Ishikawa (cell line): ENCODE measurements around the gene MRAP.

ENCODE experiments used
- CEBPB ChIP-seq: IDR thresholded peaks from 2 replicates; pipeline ENCODE4 v1.6.1; 2012
- CREB1 ChIP-seq: IDR thresholded peaks from 2 replicates; pipeline ENCODE4 v1.6.1; 2012; ENCODE audit warnings: low read depth
- EGR1 ChIP-seq: IDR thresholded peaks from 2 replicates; pipeline ENCODE4 v1.6.1; 2012
- EP300 ChIP-seq: IDR thresholded peaks from 2 replicates; pipeline ENCODE4 v1.6.1; 2012; ENCODE audit warnings: borderline replicate concordance
- FOXM1 ChIP-seq: IDR thresholded peaks from 2 replicates; pipeline ENCODE4 v1.6.1; 2012; ENCODE audit warnings: low read depth, borderline replicate concordance
- NFIC ChIP-seq: IDR thresholded peaks from 2 replicates; pipeline ENCODE4 v1.6.1; 2012
- RAD21 ChIP-seq: IDR thresholded peaks from 2 replicates; pipeline ENCODE4 v1.6.1; 2012; ENCODE audit warnings: low read depth
- TAF1 ChIP-seq: IDR thresholded peaks from 2 replicates; pipeline ENCODE4 v1.6.1; 2012; ENCODE audit warnings: low read depth, mild to moderate bottlenecking
- TCF12 ChIP-seq: IDR thresholded peaks from 2 replicates; pipeline ENCODE4 v1.6.1; 2012; ENCODE audit warnings: low read depth
- TEAD4 ChIP-seq: IDR thresholded peaks from 2 replicates; pipeline ENCODE4 v1.6.1; 2012
- YY1 ChIP-seq: IDR thresholded peaks from 2 replicates; pipeline ENCODE4 v1.6.1; 2012; ENCODE audit warnings: low read depth
- ZBTB7A ChIP-seq: IDR thresholded peaks from 2 replicates; pipeline ENCODE4 v1.6.1; 2012; ENCODE audit warnings: low read depth
- TF ChIP-seq, protein P1 (sequence below): IDR thresholded peaks from 2 replicates; pipeline ENCODE4 v1.6.1; 2012; ENCODE audit warnings: low read depth, mild to moderate bottlenecking
- TF ChIP-seq, protein P2 (sequence below): IDR thresholded peaks from 2 replicates; pipeline ENCODE4 v1.6.1; 2012
- TF ChIP-seq, protein P3 (sequence below): IDR thresholded peaks from 2 replicates; pipeline ENCODE4 v1.6.1; 2012

MRAP gene

DNA sequence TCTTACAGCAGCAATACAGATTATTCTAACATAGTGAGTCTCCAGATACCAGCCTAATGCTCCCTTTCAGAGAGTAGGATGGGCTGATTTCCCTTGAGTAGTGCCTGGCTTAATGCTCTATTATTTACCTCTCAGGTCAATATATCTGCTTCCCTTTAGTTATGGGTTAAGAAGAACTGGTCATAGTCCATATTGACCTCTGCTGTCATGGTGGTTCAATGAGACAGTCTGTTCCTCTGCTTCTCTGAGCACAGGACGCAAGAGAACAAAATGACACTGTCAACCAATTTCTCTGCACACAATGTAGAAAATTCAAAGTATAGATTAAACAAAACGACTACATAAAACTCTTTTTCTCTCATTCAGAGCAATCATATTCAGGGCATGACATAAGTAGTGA is 2.9 kb downstream of the MRAP start:
- TF ChIP-seq TEAD4 (no peak), NFIC (no peak), YY1 (no peak), CREB1 (no peak), CEBPB (no peak), FOXM1 (no peak), EGR1 (no peak), TCF12 (no peak), ZBTB7A (no peak), RAD21 (no peak), EP300 (no peak), TAF1 (no peak)
- TF ChIP-seq, protein P1, sequence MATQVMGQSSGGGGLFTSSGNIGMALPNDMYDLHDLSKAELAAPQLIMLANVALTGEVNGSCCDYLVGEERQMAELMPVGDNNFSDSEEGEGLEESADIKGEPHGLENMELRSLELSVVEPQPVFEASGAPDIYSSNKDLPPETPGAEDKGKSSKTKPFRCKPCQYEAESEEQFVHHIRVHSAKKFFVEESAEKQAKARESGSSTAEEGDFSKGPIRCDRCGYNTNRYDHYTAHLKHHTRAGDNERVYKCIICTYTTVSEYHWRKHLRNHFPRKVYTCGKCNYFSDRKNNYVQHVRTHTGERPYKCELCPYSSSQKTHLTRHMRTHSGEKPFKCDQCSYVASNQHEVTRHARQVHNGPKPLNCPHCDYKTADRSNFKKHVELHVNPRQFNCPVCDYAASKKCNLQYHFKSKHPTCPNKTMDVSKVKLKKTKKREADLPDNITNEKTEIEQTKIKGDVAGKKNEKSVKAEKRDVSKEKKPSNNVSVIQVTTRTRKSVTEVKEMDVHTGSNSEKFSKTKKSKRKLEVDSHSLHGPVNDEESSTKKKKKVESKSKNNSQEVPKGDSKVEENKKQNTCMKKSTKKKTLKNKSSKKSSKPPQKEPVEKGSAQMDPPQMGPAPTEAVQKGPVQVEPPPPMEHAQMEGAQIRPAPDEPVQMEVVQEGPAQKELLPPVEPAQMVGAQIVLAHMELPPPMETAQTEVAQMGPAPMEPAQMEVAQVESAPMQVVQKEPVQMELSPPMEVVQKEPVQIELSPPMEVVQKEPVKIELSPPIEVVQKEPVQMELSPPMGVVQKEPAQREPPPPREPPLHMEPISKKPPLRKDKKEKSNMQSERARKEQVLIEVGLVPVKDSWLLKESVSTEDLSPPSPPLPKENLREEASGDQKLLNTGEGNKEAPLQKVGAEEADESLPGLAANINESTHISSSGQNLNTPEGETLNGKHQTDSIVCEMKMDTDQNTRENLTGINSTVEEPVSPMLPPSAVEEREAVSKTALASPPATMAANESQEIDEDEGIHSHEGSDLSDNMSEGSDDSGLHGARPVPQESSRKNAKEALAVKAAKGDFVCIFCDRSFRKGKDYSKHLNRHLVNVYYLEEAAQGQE = no peak
- TF ChIP-seq, protein P2, sequence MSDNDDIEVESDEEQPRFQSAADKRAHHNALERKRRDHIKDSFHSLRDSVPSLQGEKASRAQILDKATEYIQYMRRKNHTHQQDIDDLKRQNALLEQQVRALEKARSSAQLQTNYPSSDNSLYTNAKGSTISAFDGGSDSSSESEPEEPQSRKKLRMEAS = no peak
- TF ChIP-seq, protein P3, sequence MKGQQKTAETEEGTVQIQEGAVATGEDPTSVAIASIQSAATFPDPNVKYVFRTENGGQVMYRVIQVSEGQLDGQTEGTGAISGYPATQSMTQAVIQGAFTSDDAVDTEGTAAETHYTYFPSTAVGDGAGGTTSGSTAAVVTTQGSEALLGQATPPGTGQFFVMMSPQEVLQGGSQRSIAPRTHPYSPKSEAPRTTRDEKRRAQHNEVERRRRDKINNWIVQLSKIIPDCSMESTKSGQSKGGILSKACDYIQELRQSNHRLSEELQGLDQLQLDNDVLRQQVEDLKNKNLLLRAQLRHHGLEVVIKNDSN = no peak

DNA sequence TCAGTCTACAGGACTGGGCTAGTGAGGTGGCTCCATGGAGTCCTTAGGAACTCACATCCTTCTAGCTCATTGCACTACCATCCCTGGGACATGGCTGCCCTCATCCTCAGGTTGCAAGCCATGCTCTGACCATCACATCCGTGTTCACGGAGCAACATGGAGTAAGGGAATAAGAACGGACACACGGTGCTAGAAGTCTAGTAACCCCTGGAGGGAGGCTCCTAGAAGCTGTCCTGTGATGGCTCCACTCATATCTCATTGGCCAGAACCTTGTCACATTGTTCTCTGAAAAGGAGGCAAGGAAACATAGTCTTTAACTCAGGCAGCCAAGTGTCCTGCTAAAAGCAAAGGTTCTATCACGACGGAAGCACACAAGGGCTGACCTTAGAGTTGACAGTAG is 3.9 kb downstream of the MRAP start:
- TF ChIP-seq TEAD4 (no peak), CEBPB (no peak), RAD21 (no peak), TAF1 (no peak), FOXM1 (no peak)
- TF ChIP-seq, protein P2 = no peak

DNA sequence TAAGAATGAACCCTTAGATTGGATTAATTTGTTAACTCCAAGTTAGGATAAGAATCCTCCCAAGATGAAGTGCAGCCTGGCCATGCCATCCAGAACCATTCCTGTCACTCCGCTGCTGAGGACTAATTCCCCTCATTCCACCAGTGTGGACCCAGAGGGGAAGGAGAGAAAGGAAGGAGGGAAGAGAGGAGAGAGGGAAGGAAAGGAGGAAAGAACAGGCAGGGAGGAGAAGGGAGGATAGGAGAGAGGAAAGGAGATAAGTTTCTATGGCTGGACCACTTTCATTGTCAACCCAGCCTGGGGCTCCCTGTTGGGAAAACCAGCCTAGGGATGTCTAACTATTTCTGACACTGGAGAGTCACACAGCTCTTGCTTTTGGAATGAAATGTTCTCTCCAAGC is 4.7 kb downstream of the MRAP start:
- TF ChIP-seq TAF1 (no peak), RAD21 (no peak), YY1 (no peak), ZBTB7A (no peak), TEAD4 (no peak), EGR1 (no peak), CEBPB (no peak), EP300 (no peak), NFIC (no peak), CREB1 (no peak), FOXM1 (no peak), TCF12 (no peak)
- TF ChIP-seq, protein P3 = no peak
- TF ChIP-seq, protein P2 = no peak
- TF ChIP-seq, protein P1 = no peak

DNA sequence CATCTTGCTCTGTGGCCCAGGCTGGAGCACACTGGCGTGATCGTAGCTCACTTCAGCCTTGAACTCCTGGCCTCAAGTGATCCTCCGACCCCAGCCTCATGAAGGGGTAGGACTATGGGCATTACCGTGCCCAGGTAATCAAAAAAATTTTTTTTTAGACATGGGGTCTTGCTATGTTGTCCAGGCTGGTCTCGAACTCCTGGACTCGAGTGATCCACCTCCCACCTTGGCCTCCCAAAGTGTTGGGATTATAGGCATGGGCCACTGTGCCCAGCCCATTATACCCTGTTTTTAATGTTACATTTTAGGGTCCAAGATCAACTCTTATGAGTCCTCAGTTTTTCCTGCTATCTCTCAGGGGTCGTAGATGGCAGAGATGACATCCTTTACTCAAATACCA is 6.3 kb downstream of the MRAP start:
- TF ChIP-seq RAD21 = no peak
- TF ChIP-seq NFIC = no peak
- TF ChIP-seq TCF12 = no peak
- TF ChIP-seq YY1 = no peak
- TF ChIP-seq, protein P1 = no peak
- no peak for TF ChIP-seq FOXM1
- TF ChIP-seq CEBPB = no peak
- no peak for TF ChIP-seq EP300
- TF ChIP-seq EGR1 = no peak
